Measurements from ENCODE around the gene GRAP. TPM values are rescaled to one million over a fixed set of nuclear protein-coding genes. Genes with fewer than 3 reads are reported as not detected.
A peak's percentile ranks its signal among the peaks of the same experiment; 100 is the strongest.

GRAP gene
- total and polyA plus RNA-seq, 9 of the 15 experiments (the other 6 are each of a cell fraction or from before 2014, with no cell fraction given) = 0.07 to 0.41 (median 0.19) TPM; not detected in 5

GRCh38 chr17:19015428-19015827 lies 31.3 kb downstream of the GRAP start (continued):
- TF ChIP-seq ZFP36 (IDR thresholded peaks at IDR 0.05; ENCODE audit: low read depth, low read length, partially characterized antibody) = peak; percentile 96
- TF ChIP-seq ZNF274 (IDR thresholded peaks at IDR 0.05; ENCODE audit: borderline replicate concordance, low read depth, low read length) = no peak
- TF ChIP-seq KLF10 (CRISPR knock-in tag; IDR thresholded peaks at IDR 0.05) = no peak
- no peak for TF ChIP-seq ZNF239 (CRISPR knock-in tag; IDR thresholded peaks at IDR 0.05)
- TF ChIP-seq PHTF2 (CRISPR knock-in tag; IDR thresholded peaks at IDR 0.05) = no peak
- TF ChIP-seq, protein P1, sequence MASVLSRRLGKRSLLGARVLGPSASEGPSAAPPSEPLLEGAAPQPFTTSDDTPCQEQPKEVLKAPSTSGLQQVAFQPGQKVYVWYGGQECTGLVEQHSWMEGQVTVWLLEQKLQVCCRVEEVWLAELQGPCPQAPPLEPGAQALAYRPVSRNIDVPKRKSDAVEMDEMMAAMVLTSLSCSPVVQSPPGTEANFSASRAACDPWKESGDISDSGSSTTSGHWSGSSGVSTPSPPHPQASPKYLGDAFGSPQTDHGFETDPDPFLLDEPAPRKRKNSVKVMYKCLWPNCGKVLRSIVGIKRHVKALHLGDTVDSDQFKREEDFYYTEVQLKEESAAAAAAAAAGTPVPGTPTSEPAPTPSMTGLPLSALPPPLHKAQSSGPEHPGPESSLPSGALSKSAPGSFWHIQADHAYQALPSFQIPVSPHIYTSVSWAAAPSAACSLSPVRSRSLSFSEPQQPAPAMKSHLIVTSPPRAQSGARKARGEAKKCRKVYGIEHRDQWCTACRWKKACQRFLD (CRISPR knock-in tag; IDR thresholded peaks at IDR 0.05) = no peak
- TF ChIP-seq SMAD4 (CRISPR knock-in tag; conservative IDR thresholded peaks at IDR 0.05) = no peak
- TF ChIP-seq RBM17 (IDR thresholded peaks at IDR 0.05; ENCODE audit: borderline replicate concordance, low read depth, low read length) = no peak
- no peak for TF ChIP-seq MITF (IDR thresholded peaks at IDR 0.05)
- no peak for TF ChIP-seq CBX2 (IDR thresholded peaks at IDR 0.05; ENCODE audit: insufficient read depth, low read length, poor library complexity, severe bottlenecking)
- TF ChIP-seq, protein P2, sequence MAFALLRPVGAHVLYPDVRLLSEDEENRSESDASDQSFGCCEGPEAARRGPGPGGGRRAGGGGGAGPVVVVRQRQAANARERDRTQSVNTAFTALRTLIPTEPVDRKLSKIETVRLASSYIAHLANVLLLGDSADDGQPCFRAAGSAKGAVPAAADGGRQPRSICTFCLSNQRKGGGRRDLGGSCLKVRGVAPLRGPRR (CRISPR knock-in tag; IDR thresholded peaks at IDR 0.05) = no peak
- TF ChIP-seq SMC3 (conservative IDR thresholded peaks at IDR 0.05; ENCODE audit: insufficient read depth, low read depth, low read length) = no peak
- no peak for TF ChIP-seq KDM5B (IDR thresholded peaks at IDR 0.05; ENCODE audit: insufficient replicate concordance, low read depth, low read length)
- peak; percentile 59 for TF ChIP-seq FOSL1 (tag; conservative IDR thresholded peaks at IDR 0.05)
- no peak for TF ChIP-seq CEBPB (tag; IDR thresholded peaks at IDR 0.05)
- no peak for TF ChIP-seq TOE1 (IDR thresholded peaks at IDR 0.05; ENCODE audit: borderline replicate concordance)
- no peak for TF ChIP-seq TOE1 (CRISPR knock-in tag; IDR thresholded peaks at IDR 0.05; ENCODE audit: borderline replicate concordance, low read depth)
- TF ChIP-seq RUNX1 (IDR thresholded peaks at IDR 0.05; ENCODE audit: low read depth) = no peak
- TF ChIP-seq, protein P3, sequence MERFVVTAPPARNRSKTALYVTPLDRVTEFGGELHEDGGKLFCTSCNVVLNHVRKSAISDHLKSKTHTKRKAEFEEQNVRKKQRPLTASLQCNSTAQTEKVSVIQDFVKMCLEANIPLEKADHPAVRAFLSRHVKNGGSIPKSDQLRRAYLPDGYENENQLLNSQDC (CRISPR knock-in tag; IDR thresholded peaks at IDR 0.05) = no peak
- TF ChIP-seq, protein P4, sequence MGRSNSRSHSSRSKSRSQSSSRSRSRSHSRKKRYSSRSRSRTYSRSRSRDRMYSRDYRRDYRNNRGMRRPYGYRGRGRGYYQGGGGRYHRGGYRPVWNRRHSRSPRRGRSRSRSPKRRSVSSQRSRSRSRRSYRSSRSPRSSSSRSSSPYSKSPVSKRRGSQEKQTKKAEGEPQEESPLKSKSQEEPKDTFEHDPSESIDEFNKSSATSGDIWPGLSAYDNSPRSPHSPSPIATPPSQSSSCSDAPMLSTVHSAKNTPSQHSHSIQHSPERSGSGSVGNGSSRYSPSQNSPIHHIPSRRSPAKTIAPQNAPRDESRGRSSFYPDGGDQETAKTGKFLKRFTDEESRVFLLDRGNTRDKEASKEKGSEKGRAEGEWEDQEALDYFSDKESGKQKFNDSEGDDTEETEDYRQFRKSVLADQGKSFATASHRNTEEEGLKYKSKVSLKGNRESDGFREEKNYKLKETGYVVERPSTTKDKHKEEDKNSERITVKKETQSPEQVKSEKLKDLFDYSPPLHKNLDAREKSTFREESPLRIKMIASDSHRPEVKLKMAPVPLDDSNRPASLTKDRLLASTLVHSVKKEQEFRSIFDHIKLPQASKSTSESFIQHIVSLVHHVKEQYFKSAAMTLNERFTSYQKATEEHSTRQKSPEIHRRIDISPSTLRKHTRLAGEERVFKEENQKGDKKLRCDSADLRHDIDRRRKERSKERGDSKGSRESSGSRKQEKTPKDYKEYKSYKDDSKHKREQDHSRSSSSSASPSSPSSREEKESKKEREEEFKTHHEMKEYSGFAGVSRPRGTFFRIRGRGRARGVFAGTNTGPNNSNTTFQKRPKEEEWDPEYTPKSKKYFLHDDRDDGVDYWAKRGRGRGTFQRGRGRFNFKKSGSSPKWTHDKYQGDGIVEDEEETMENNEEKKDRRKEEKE (IDR thresholded peaks at IDR 0.05; ENCODE audit: borderline replicate concordance in 1 of 2, control insufficient read depth in 1 of 2, low read depth in 2 of 2, low read length in 1 of 2) = no peak
- no peak for TF ChIP-seq ZBTB12 (CRISPR knock-in tag; IDR thresholded peaks at IDR 0.05)

Measured in K562 (cell line).